ENCODE measurements around the gene CCDC39.

The CCDC39 gene

GRCh38 chr3:180679178-180680096 is at the start of gene CCDC39:
TSS of gene CCDC39 (minus strand) at chr3:180679489. CDS start at chr3:180679380, 109 bp downstream.
- DNase-seq (ENCODE audit: low read depth), result peak; percentile 32

- no peak for DNase-seq (ENCODE audit: low read depth)
Measured at GRCh38 chr3:180720012-180720411, 40.7 kb upstream of the CCDC39 start.

GRCh38 chr3:180707896-180708295 is 28.6 kb upstream of the CCDC39 start:
- no peak for DNase-seq (ENCODE audit: low read depth)

- no peak for DNase-seq (ENCODE audit: low read depth)
Measured at GRCh38 chr3:180705619-180706018, 26.3 kb upstream of the CCDC39 start.

- DNase-seq (ENCODE audit: low read depth), result no peak
Measured at GRCh38 chr3:180704532-180704931, 25.2 kb upstream of the CCDC39 start.

GRCh38 chr3:180700941-180701340 is 21.7 kb upstream of the CCDC39 start:
- no peak for DNase-seq (ENCODE audit: low read depth)

- DNase-seq (ENCODE audit: low read depth), result no peak
Measured at GRCh38 chr3:180698760-180699270, 19.5 kb upstream of the CCDC39 start.

- DNase-seq (ENCODE audit: low read depth), result no peak
Measured at GRCh38 chr3:180694321-180694720, 15.0 kb upstream of the CCDC39 start.

- no peak for DNase-seq (ENCODE audit: low read depth)
Measured at GRCh38 chr3:180693656-180694055, 14.4 kb upstream of the CCDC39 start.

- DNase-seq (ENCODE audit: low read depth), result no peak
Measured at GRCh38 chr3:180690061-180690460, 10.8 kb upstream of the CCDC39 start.

- no peak for DNase-seq (ENCODE audit: low read depth)
Measured at GRCh38 chr3:180684807-180685206, 5.5 kb upstream of the CCDC39 start.

- no peak for DNase-seq (ENCODE audit: low read depth)
Measured at GRCh38 chr3:180683816-180684215, 4.5 kb upstream of the CCDC39 start.

GRCh38 chr3:180680097-180680430 is 775 bp upstream of the CCDC39 start:
- no peak for DNase-seq (ENCODE audit: low read depth)

GRCh38 chr3:180678231-180678630 is 1.1 kb downstream of the CCDC39 start:
- DNase-seq (ENCODE audit: low read depth), result no peak

- no peak for DNase-seq (ENCODE audit: low read depth)
Measured at GRCh38 chr3:180661444-180661843, 17.8 kb downstream of the CCDC39 start.

GRCh38 chr3:180657094-180657493 is 22.2 kb downstream of the CCDC39 start:
- no peak for DNase-seq (ENCODE audit: low read depth)

GRCh38 chr3:180656406-180656805 is 22.9 kb downstream of the CCDC39 start:
- DNase-seq (ENCODE audit: low read depth), result no peak

- no peak for DNase-seq (ENCODE audit: low read depth)
Measured at GRCh38 chr3:180646187-180646790, 33.0 kb downstream of the CCDC39 start.

GRCh38 chr3:180640987-180641386 is 38.3 kb downstream of the CCDC39 start:
- DNase-seq (ENCODE audit: low read depth), result no peak

GRCh38 chr3:180633722-180634121 is 45.6 kb downstream of the CCDC39 start:
- no peak for DNase-seq (ENCODE audit: low read depth)

GRCh38 chr3:180631317-180631716 is 48.0 kb downstream of the CCDC39 start:
- DNase-seq (ENCODE audit: low read depth), result no peak

GRCh38 chr3:180630371-180630770 is 48.9 kb downstream of the CCDC39 start:
- DNase-seq (ENCODE audit: low read depth), result no peak

- no peak for DNase-seq (ENCODE audit: low read depth)
Measured at GRCh38 chr3:180626844-180627243, 52.4 kb downstream of the CCDC39 start.

All from stimulated activated CD8-positive, alpha-beta memory T cell treated with anti-CD3 and anti-CD28 coated beads, Interleukin-15, amount 100 ng/mL, for 24 hours (primary cell).